HG02623 (cell line): ENCODE data around the gene NLGN2.
"Not testable (repeated sequence)": the region's sequence is repeated elsewhere in the genome, so short reads cannot be mapped to it uniquely, and the experiment has no call there.

Source experiments
- ATAC-seq: cut with Tn5 transposase; IDR thresholded peaks from one replicate; pipeline ENCODE4 v1.9.1; 2021; ENCODE audit warnings: moderate library complexity; ENCODE audit not compliant: unreplicated experiment

The NLGN2 gene

GRCh38 chr17:7407485-7408251 lies at the start of gene NLGN2:
Gene NLGN2 (plus strand): TSS chr17:7407845. CDS start chr17:7408256, 411 bp downstream.
- no peak for ATAC-seq

GRCh38 chr17:7361906-7362305 lies 45.7 kb upstream of the NLGN2 start:
- ATAC-seq: no peak

GRCh38 chr17:7363311-7363710 lies 44.3 kb upstream of the NLGN2 start:
- ATAC-seq: no peak

GRCh38 chr17:7365963-7366362 lies 41.7 kb upstream of the NLGN2 start:
- ATAC-seq: not testable (repeated sequence)

- ATAC-seq: no peak
Observed at GRCh38 chr17:7367083-7367482, 40.6 kb upstream of the NLGN2 start.

GRCh38 chr17:7367918-7368598 lies 39.6 kb upstream of the NLGN2 start:
- ATAC-seq: no peak

GRCh38 chr17:7368599-7368994 lies 39.0 kb upstream of the NLGN2 start:
- ATAC-seq: not testable (repeated sequence)

GRCh38 chr17:7369825-7370224 lies 37.8 kb upstream of the NLGN2 start:
- ATAC-seq: no peak

- no peak for ATAC-seq
Observed at GRCh38 chr17:7370853-7371252, 36.8 kb upstream of the NLGN2 start.

GRCh38 chr17:7374353-7374752 lies 33.3 kb upstream of the NLGN2 start:
- ATAC-seq: no peak

- no peak for ATAC-seq
Observed at GRCh38 chr17:7379134-7379533, 28.5 kb upstream of the NLGN2 start.

GRCh38 chr17:7380321-7380720 lies 27.3 kb upstream of the NLGN2 start:
- no peak for ATAC-seq

- ATAC-seq: no peak
Observed at GRCh38 chr17:7380855-7381683, 26.6 kb upstream of the NLGN2 start, which contains the start of gene TNK1. Gene TNK1 (plus strand): TSS chr17:7381089. CDS start chr17:7382927, 1,838 bp downstream.

GRCh38 chr17:7382901-7383300 lies 24.7 kb upstream of the NLGN2 start:
- no peak for ATAC-seq

GRCh38 chr17:7383371-7383741 lies 24.3 kb upstream of the NLGN2 start:
- no peak for ATAC-seq

- ATAC-seq: peak; percentile 70
Observed at GRCh38 chr17:7383742-7384488, 23.7 kb upstream of the NLGN2 start.

- no peak for ATAC-seq
Observed at GRCh38 chr17:7384489-7385081, 23.1 kb upstream of the NLGN2 start.

- no peak for ATAC-seq
Observed at GRCh38 chr17:7388856-7389255, 18.8 kb upstream of the NLGN2 start.

GRCh38 chr17:7389924-7390910 lies 17.4 kb upstream of the NLGN2 start:
- no peak for ATAC-seq
